GM18858 (cell line): Measurements from ENCODE around the gene LDLRAD2.
"Not testable (repeated sequence)": the region's sequence is repeated elsewhere in the genome, so short reads cannot be mapped to it uniquely, and the experiment has no call there.

Source experiments
- ATAC-seq: cut with Tn5 transposase; IDR thresholded peaks from one replicate; pipeline ENCODE4 v1.9.1; 2021; ENCODE audit not compliant: unreplicated experiment

Gene LDLRAD2

GRCh38 chr1:21783679-21784603, 28.1 kb upstream of the LDLRAD2 start:
- no peak for ATAC-seq

GRCh38 chr1:21785764-21786163, 26.3 kb upstream of the LDLRAD2 start:
- not testable (repeated sequence) for ATAC-seq

- no peak for ATAC-seq
These were observed 25.4 kb upstream of the LDLRAD2 start for GRCh38 chr1:21786640-21787039.

- no peak for ATAC-seq
These were observed 19.0 kb upstream of the LDLRAD2 start for GRCh38 chr1:21793104-21793503.

- no peak for ATAC-seq
These were observed 17.4 kb upstream of the LDLRAD2 start for GRCh38 chr1:21794656-21795055.

- ATAC-seq, result no peak
These were observed 17.0 kb upstream of the LDLRAD2 start for GRCh38 chr1:21795075-21795474.

- ATAC-seq, result no peak
These were observed 12.3 kb upstream of the LDLRAD2 start for GRCh38 chr1:21799730-21800129.

- ATAC-seq, result no peak
These were observed 11.0 kb upstream of the LDLRAD2 start for GRCh38 chr1:21801100-21801499.

- no peak for ATAC-seq
These were observed 7.5 kb upstream of the LDLRAD2 start for GRCh38 chr1:21804536-21804935.

GRCh38 chr1:21813542-21813941, 1.5 kb downstream of the LDLRAD2 start:
- no peak for ATAC-seq

- ATAC-seq, result no peak
These were observed 2.3 kb downstream of the LDLRAD2 start for GRCh38 chr1:21814241-21814918.

GRCh38 chr1:21814981-21815582, 3.0 kb downstream of the LDLRAD2 start:
- no peak for ATAC-seq

- ATAC-seq, result no peak
These were observed 3.8 kb downstream of the LDLRAD2 start for GRCh38 chr1:21815724-21816321.

- ATAC-seq, result no peak
These were observed 4.7 kb downstream of the LDLRAD2 start for GRCh38 chr1:21816602-21817302.

GRCh38 chr1:21818656-21819055, 6.6 kb downstream of the LDLRAD2 start:
- ATAC-seq, result no peak

- ATAC-seq, result no peak
These were observed 8.7 kb downstream of the LDLRAD2 start for GRCh38 chr1:21820597-21821232.

- ATAC-seq, result no peak
These were observed 9.4 kb downstream of the LDLRAD2 start for GRCh38 chr1:21821385-21822019.

- ATAC-seq, result no peak
These were observed 10.3 kb downstream of the LDLRAD2 start for GRCh38 chr1:21822349-21822748.

GRCh38 chr1:21823206-21823979, 11.3 kb downstream of the LDLRAD2 start:
- ATAC-seq, result no peak
